Measurements from ENCODE around the gene MRPL45.

MRPL45 gene

GRCh38 chr17:38330941-38331411 is 34.0 kb downstream of the MRPL45 start:
- FAIRE-seq = no peak
- no peak for TF ChIP-seq POLR2A (IDR thresholded peaks at IDR 0.05; ENCODE audit: low read depth, low read length)
- no peak for DNase-seq (ENCODE audit: insufficient read length, low spot score)

DNA sequence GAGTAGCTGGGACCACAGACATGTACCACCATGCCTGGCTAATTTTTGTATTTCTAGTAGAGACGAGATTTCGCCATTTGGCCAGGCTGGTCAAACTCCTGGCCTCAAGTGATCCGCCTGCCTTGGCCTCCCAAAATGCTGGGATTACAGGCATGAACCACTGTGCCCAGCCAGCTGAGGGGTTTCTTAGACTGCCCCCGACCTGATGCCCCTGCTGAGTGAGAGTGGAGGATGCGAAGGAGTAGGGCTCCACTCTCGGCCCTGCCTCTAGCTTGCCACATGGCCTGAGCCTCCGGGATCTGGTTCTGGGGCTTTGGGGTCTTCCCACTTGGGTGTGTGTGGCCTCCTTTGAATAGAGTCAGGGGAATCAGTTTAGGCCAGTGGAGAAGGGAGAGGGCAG is 35.8 kb downstream of the MRPL45 start:
- no peak for TF ChIP-seq POLR2A (IDR thresholded peaks at IDR 0.05; ENCODE audit: low read depth, low read length)
- DNase-seq (ENCODE audit: insufficient read length, low spot score) (no peak), FAIRE-seq (no peak)

- TF ChIP-seq POLR2A (IDR thresholded peaks at IDR 0.05; ENCODE audit: low read depth, low read length) = no peak
- DNase-seq (ENCODE audit: insufficient read length, low spot score) = peak; percentile 53
- no peak for FAIRE-seq
These were observed 36.8 kb downstream of the MRPL45 start for GRCh38 chr17:38333635-38334295.

DNA sequence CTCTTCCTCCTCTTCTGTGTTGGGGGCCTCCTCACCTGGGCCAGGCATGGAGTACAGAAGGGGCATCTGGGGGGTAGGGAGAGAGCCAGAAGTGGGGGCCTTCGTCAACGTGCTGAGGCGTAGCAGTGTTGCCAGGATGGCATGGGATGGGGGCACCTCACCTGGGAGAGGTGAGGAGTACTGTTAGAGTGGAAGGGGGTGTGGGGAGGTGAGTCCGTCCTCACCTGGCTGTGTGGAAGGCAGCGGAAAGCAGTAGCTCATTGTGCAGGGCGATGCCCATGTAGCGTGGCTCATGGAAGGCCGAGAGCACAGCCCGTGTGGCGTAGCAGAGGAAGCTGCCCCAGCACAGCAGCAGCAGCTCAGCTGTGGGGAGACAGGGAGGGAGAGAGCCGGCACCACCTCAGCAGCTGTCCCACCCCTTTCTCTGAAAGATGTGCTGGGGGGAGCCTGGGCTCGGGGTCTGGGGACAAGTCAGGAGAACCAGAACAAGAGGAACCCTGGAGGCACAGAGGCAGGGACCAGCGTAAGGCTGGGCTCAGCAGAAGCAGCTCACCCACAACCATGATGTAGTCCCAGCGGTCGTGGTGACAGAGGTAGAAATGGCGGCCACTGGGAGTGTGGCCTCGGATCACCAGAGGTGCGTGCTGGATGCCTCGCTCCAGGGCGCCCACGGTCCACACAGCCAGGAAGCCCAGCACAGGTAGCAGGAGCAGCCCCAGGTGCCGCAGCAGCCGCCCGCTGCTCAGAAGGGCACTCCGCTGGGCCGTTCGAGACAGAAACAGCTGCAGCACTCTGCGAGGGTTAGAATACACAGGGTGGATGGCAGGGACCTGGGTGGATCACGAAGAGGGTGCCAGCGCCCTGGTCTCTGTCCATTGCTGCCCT is 37.8 kb downstream of the MRPL45 start:
- no peak for FAIRE-seq
- no peak for TF ChIP-seq POLR2A (IDR thresholded peaks at IDR 0.05; ENCODE audit: low read depth, low read length)
- DNase-seq (ENCODE audit: insufficient read length, low spot score) = no peak

GRCh38 chr17:38336838-38337237 is 39.9 kb downstream of the MRPL45 start:
- DNase-seq (ENCODE audit: insufficient read length, low spot score) = no peak

GRCh38 chr17:38338053-38338452 is 41.1 kb downstream of the MRPL45 start:
- DNase-seq (ENCODE audit: insufficient read length, low spot score) = no peak
- no peak for TF ChIP-seq POLR2A (IDR thresholded peaks at IDR 0.05; ENCODE audit: low read depth, low read length)
- FAIRE-seq = no peak

More at GRCh38 chr17:38336838-38337237, 39.9 kb downstream of the MRPL45 start:
- no peak for TF ChIP-seq POLR2A (IDR thresholded peaks at IDR 0.05; ENCODE audit: low read depth, low read length)
- FAIRE-seq = no peak

GRCh38 chr17:38338535-38338934 is 41.6 kb downstream of the MRPL45 start:
- FAIRE-seq = no peak

DNA sequence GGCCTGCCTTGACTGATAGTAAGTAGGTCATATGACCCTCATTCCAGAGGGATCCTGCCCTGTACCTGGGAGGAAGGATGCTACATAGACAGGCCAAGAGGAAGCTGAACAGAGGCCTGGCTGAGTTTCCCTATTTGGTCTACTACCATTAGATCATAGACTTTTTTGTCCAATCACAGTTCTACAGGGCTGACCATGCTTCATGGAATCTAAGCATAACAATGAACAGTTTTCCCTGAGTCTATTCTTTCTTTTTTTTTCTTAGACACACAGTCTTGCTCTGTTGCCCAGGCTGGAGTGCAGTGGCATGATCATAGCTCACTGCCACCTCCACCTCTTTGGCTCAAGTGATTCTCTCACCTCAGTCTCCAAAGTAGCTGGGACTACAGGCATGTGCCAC is 42.9 kb downstream of the MRPL45 start:
- no peak for TF ChIP-seq POLR2A (IDR thresholded peaks at IDR 0.05; ENCODE audit: low read depth, low read length)
- no peak for DNase-seq (ENCODE audit: insufficient read length, low spot score)
- no peak for FAIRE-seq

More at GRCh38 chr17:38338535-38338934, 41.6 kb downstream of the MRPL45 start:
- no peak for DNase-seq (ENCODE audit: insufficient read length, low spot score)
- no peak for TF ChIP-seq POLR2A (IDR thresholded peaks at IDR 0.05; ENCODE audit: low read depth, low read length)

DNA sequence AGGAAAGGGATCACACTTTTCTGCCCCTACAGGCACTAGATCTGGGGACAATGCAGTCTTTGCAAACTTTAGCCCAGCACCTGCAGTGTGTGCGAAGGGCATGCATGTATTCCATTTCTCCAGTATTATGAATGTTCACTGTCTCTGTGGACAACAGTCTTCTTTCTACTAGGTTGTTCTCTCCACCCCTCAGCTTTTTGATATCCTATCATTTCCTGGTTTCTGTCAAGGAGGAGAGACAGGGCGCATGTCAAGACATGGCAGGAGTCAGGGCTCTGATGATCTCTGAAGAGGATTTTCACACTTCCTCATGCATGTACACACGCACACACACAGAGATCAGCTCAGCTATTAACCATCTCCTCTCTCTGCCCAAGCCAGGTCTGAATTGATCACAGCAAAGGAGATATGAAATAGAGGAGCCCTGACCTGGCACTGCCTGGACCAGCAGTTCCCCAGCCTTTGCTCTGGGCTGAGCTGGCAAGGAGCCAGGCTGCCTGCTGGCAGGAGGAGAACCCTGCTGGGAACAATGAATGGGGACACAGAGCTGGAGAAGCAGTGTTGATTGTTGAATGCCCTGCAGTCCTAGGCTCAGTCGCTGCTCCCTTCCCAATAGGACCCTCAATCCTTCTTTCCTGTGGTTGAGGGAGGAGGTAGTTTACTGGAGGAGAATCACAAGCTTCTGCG is 44.2 kb downstream of the MRPL45 start:
- TF ChIP-seq POLR2A (IDR thresholded peaks at IDR 0.05; ENCODE audit: low read depth, low read length) = no peak
- DNase-seq (ENCODE audit: insufficient read length, low spot score) (peak; percentile 42), FAIRE-seq (no peak)

DNA sequence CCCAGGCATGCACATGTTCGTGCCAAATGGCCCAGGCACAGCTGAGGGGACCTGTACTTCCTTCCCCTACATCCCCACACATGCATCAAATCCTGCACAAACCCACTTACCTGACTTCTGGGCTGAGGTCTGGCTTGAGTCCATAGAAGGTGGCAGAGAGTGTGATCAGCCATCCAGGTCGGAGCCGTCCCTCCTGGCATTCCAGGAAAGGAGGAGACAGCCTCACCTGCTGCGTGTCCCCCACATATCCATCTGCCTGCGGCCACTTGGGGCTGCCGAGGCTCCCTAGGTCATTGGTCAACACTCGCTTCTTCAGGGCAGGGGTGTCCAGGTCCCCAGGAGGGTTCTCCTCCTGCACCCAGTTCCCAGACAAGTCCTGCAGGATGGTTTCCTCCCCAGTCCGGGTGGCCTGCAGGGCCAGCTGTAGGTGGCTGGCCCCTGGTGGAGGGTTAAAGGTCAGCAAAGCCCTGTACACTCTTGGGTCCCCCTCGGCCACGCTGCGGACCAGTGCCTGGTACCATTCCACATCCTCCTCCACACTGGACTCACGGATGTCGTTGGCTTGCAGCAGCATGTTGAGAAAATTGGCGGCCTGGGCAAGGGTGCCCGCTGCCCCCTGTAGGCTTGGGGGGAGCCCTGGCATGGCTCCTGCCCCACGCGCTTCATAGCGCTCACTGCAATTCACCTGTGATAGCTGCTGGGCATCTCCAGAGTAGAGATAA is 46.1 kb downstream of the MRPL45 start:
- DNase-seq (ENCODE audit: insufficient read length, low spot score) = no peak
- TF ChIP-seq POLR2A (IDR thresholded peaks at IDR 0.05; ENCODE audit: low read depth, low read length) = no peak
- no peak for FAIRE-seq

DNA sequence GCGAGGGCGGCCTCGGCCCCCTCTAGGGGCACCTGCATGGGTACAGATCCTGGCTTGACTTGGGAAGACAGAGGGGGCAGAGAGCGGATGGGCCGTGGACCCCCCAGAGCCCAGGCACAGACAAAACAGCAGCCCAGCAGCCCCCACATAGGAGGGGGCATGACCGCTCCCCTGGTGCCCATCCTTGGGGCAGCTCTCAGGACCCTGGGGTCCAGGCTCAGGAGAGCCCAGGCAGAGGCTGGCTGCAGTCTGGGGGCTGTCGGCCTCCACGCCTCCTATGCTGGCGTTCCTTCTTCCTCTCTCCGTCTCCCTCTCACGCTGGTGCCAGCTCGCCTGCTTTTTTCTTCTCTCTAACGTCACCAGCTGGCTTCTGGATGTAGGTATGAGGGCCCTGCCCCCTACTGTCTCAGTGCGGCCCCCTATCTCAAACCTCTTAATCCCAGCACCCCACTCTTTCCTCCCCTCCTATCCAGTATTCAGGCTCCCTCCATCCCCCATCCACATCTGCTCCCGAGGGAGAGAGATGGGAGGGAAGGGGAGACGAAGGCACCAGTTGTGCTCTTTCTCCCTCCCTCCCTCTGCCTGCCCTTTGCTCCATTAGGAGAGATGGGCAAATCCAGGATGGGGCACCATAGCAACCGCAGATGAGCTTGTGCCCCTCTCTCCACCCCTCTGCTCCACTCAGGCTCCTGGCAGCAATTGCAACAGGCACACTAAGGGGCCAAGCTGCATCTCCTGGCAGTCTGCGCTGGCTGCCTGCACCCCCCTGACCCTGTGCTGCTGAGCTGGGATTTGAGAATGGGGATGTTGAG is 46.8 kb downstream of the MRPL45 start, which contains the start of gene GPR179:
Gene GPR179 (minus strand): TSS at position 349 of the 812 bp plus-strand sequence. CDS start 167 bp downstream, at position 182.
- FAIRE-seq (no peak), DNase-seq (ENCODE audit: insufficient read length, low spot score) (no peak)
- no peak for TF ChIP-seq POLR2A (IDR thresholded peaks at IDR 0.05; ENCODE audit: low read depth, low read length)

- FAIRE-seq (no peak), DNase-seq (ENCODE audit: insufficient read length, low spot score) (no peak)
- TF ChIP-seq POLR2A (IDR thresholded peaks at IDR 0.05; ENCODE audit: low read depth, low read length) = no peak
These were observed 47.4 kb downstream of the MRPL45 start for GRCh38 chr17:38344420-38344745.

- FAIRE-seq (no peak), DNase-seq (ENCODE audit: insufficient read length, low spot score) (no peak)
- TF ChIP-seq POLR2A (IDR thresholded peaks at IDR 0.05; ENCODE audit: low read depth, low read length) = no peak
These were observed 48.8 kb downstream of the MRPL45 start for GRCh38 chr17:38345743-38346142.

Data from H54 (cell line).